Measurements from ENCODE around the gene S100A3.
A peak's percentile ranks its signal among the peaks of the same experiment; 100 is the strongest.
"Not testable (repeated sequence)": the region's sequence is repeated elsewhere in the genome, so short reads cannot be mapped to it uniquely, and the experiment has no call there.

S100A3 gene

GRCh38 chr1:153548722-153549688 is at the start of gene S100A3:
S100A3 (minus strand) TSS chr1:153549258; CDS start chr1:153548485, 773 bp downstream.
- DNase-seq (ENCODE audit: low spot score), result no peak

- peak; percentile 40 for DNase-seq (ENCODE audit: low spot score)
Observed at GRCh38 chr1:153598309-153599172, 49.5 kb upstream of the S100A3 start.

GRCh38 chr1:153597206-153597605 is 48.1 kb upstream of the S100A3 start:
- no peak for DNase-seq (ENCODE audit: low spot score)

GRCh38 chr1:153592748-153593147 is 43.7 kb upstream of the S100A3 start:
- DNase-seq (ENCODE audit: low spot score), result no peak

GRCh38 chr1:153588482-153588881 is 39.4 kb upstream of the S100A3 start:
- no peak for DNase-seq (ENCODE audit: low spot score)

- not testable (repeated sequence) for DNase-seq (ENCODE audit: low spot score)
Observed at GRCh38 chr1:153588033-153588432, 39.0 kb upstream of the S100A3 start.

GRCh38 chr1:153587314-153587713 is 38.3 kb upstream of the S100A3 start:
- DNase-seq (ENCODE audit: low spot score), result no peak

- DNase-seq (ENCODE audit: low spot score), result no peak
Observed at GRCh38 chr1:153586347-153586746, 37.3 kb upstream of the S100A3 start.

- no peak for DNase-seq (ENCODE audit: low spot score)
Observed at GRCh38 chr1:153585006-153585405, 35.9 kb upstream of the S100A3 start.

- no peak for DNase-seq (ENCODE audit: low spot score)
Observed at GRCh38 chr1:153583976-153584375, 34.9 kb upstream of the S100A3 start.

GRCh38 chr1:153583514-153583913 is 34.5 kb upstream of the S100A3 start:
- DNase-seq (ENCODE audit: low spot score), result not testable (repeated sequence)

GRCh38 chr1:153582836-153583235 is 33.8 kb upstream of the S100A3 start:
- not testable (repeated sequence) for DNase-seq (ENCODE audit: low spot score)

GRCh38 chr1:153578936-153579335 is 29.9 kb upstream of the S100A3 start:
- no peak for DNase-seq (ENCODE audit: low spot score)

GRCh38 chr1:153578490-153578889 is 29.4 kb upstream of the S100A3 start:
- no peak for DNase-seq (ENCODE audit: low spot score)

GRCh38 chr1:153577624-153578051 is 28.6 kb upstream of the S100A3 start:
- DNase-seq (ENCODE audit: low spot score), result no peak

GRCh38 chr1:153577138-153577537 is 28.1 kb upstream of the S100A3 start:
- DNase-seq (ENCODE audit: low spot score), result no peak

GRCh38 chr1:153575497-153575896 is 26.4 kb upstream of the S100A3 start:
- DNase-seq (ENCODE audit: low spot score), result not testable (repeated sequence)

GRCh38 chr1:153575081-153575491 is 26.0 kb upstream of the S100A3 start:
- not testable (repeated sequence) for DNase-seq (ENCODE audit: low spot score)

- DNase-seq (ENCODE audit: low spot score), result no peak
Observed at GRCh38 chr1:153573351-153573750, 24.3 kb upstream of the S100A3 start.

GRCh38 chr1:153572569-153573015 is 23.5 kb upstream of the S100A3 start:
- DNase-seq (ENCODE audit: low spot score), result peak; percentile 84

- DNase-seq (ENCODE audit: low spot score), result no peak
Observed at GRCh38 chr1:153571706-153572105, 22.6 kb upstream of the S100A3 start.

- DNase-seq (ENCODE audit: low spot score), result no peak
Observed at GRCh38 chr1:153570874-153571273, 21.8 kb upstream of the S100A3 start.
